ENCODE results near the gene ADCY2. TPM values are rescaled to one million over a fixed set of nuclear protein-coding genes. Genes with fewer than 3 reads are reported as not detected.

ADCY2 gene
- total RNA-seq, 1 experiment from 2014 or later, result not detected

GRCh38 chr5:7576023-7576715 is 180.2 kb downstream of the ADCY2 start:
- CTCF ChIA-PET, result no interaction called here
- DNase-seq, result no peak
- BruUV-seq (replicated peaks), result no TSS peak
- no peak overlapping the region for H3K4me3 Mint-ChIP-seq (ENCODE audit: low read depth, unreplicated experiment)
- intact Hi-C loops (cut with micrococcal nuclease; ENCODE audit: unreplicated experiment), result no loop called here
- TF ChIP-seq, protein P1, sequence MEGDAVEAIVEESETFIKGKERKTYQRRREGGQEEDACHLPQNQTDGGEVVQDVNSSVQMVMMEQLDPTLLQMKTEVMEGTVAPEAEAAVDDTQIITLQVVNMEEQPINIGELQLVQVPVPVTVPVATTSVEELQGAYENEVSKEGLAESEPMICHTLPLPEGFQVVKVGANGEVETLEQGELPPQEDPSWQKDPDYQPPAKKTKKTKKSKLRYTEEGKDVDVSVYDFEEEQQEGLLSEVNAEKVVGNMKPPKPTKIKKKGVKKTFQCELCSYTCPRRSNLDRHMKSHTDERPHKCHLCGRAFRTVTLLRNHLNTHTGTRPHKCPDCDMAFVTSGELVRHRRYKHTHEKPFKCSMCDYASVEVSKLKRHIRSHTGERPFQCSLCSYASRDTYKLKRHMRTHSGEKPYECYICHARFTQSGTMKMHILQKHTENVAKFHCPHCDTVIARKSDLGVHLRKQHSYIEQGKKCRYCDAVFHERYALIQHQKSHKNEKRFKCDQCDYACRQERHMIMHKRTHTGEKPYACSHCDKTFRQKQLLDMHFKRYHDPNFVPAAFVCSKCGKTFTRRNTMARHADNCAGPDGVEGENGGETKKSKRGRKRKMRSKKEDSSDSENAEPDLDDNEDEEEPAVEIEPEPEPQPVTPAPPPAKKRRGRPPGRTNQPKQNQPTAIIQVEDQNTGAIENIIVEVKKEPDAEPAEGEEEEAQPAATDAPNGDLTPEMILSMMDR (IDR thresholded peaks at IDR 0.05; ENCODE audit: unreplicated experiment), result no peak
- H3K27ac Mint-ChIP-seq (ENCODE audit: unreplicated experiment), result no peak overlapping the region
- H3K36me3 Mint-ChIP-seq (ENCODE audit: insufficient read depth, unreplicated experiment), result no peaks in the 10 kb centered on the region
- peaks cover 6% of the 10 kb centered on the region for H3K9me3 Mint-ChIP-seq (ENCODE audit: low read depth, unreplicated experiment)
- no peaks in the 10 kb centered on the region for H3K4me1 Mint-ChIP-seq (ENCODE audit: low read depth, unreplicated experiment)
- no peaks in the 10 kb centered on the region for H3K27me3 Mint-ChIP-seq (ENCODE audit: unreplicated experiment)

DNA sequence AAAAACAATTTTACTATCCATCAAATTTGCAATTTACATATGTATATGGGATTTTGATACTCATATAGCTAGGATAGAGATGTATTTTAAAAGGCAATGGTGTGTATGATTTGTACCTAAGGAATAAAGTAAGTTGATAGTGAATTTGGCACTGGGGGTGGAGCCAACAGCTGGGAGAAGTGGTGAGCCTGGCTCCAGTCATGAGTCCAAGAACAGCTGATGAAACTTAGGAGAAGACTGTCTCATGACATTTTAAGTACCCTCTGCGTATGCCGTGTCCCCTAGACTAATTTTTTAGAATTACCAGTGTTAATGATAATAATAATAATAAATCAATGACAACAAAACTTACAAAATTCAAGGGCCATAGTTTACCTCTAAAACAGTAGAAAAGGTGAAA is 181.4 kb downstream of the ADCY2 start:
- TF ChIP-seq, protein P1 (IDR thresholded peaks at IDR 0.05; ENCODE audit: unreplicated experiment), result no peak

DNA sequence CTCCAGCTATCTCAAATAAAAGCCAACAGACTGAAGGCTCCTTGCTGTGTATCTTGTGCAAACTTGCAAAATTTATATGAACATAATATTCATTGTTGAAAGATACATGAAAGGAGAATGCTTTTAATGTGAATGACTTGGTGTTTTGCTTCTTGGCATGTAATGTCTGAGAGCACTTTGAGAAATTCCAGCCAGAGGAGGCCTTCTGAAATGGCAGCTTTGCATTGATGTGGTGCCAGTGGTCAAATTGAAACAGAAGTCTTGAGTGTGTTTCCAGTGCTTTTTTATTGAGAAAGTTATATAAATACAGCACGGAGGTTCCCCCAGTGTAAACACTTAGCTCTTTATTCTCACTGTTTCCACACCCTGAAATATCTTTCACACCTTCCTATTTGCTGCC is 182.1 kb downstream of the ADCY2 start:
- Mint-ChIP-seq H3K36me3 (ENCODE audit: insufficient read depth, unreplicated experiment) (no peaks in the 10 kb centered on the region), H3K9me3 (ENCODE audit: low read depth, unreplicated experiment) (peaks cover 11% of the 10 kb centered on the region), H3K4me3 (ENCODE audit: low read depth, unreplicated experiment) (no peak overlapping the region), H3K27me3 (ENCODE audit: unreplicated experiment) (no peaks in the 10 kb centered on the region), H3K4me1 (ENCODE audit: low read depth, unreplicated experiment) (no peaks in the 10 kb centered on the region), H3K27ac (ENCODE audit: unreplicated experiment) (no peak overlapping the region)
- intact Hi-C loops (cut with micrococcal nuclease; ENCODE audit: unreplicated experiment), result no loop called here
- no peak for DNase-seq
- TF ChIP-seq, protein P1 (IDR thresholded peaks at IDR 0.05; ENCODE audit: unreplicated experiment), result no peak
- CTCF ChIA-PET, result no interaction called here
- BruUV-seq (replicated peaks), result no TSS peak

More for the DNA sequence above, 181.4 kb downstream of the ADCY2 start:
- Mint-ChIP-seq H3K36me3 (ENCODE audit: insufficient read depth, unreplicated experiment) (no peaks in the 10 kb centered on the region), H3K27me3 (ENCODE audit: unreplicated experiment) (no peaks in the 10 kb centered on the region), H3K4me3 (ENCODE audit: low read depth, unreplicated experiment) (no peak overlapping the region), H3K4me1 (ENCODE audit: low read depth, unreplicated experiment) (no peaks in the 10 kb centered on the region), H3K9me3 (ENCODE audit: low read depth, unreplicated experiment) (peaks cover 11% of the 10 kb centered on the region), H3K27ac (ENCODE audit: unreplicated experiment) (no peak overlapping the region)
- intact Hi-C loops (cut with micrococcal nuclease; ENCODE audit: unreplicated experiment), result no loop called here
- CTCF ChIA-PET, result no interaction called here
- DNase-seq, result no peak
- BruUV-seq (replicated peaks), result no TSS peak

- TF ChIP-seq, protein P1 (IDR thresholded peaks at IDR 0.05; ENCODE audit: unreplicated experiment), result no peak
- intact Hi-C loops (cut with micrococcal nuclease; ENCODE audit: unreplicated experiment), result no loop called here
- no peak overlapping the region for H3K4me3 Mint-ChIP-seq (ENCODE audit: low read depth, unreplicated experiment)
- no peaks in the 10 kb centered on the region for H3K4me1 Mint-ChIP-seq (ENCODE audit: low read depth, unreplicated experiment)
- no peaks in the 10 kb centered on the region for H3K27me3 Mint-ChIP-seq (ENCODE audit: unreplicated experiment)
- H3K36me3 Mint-ChIP-seq (ENCODE audit: insufficient read depth, unreplicated experiment), result no peaks in the 10 kb centered on the region
- no peak for DNase-seq
- CTCF ChIA-PET, result no interaction called here
- H3K27ac Mint-ChIP-seq (ENCODE audit: unreplicated experiment), result no peak overlapping the region
- peaks cover 15% of the 10 kb centered on the region for H3K9me3 Mint-ChIP-seq (ENCODE audit: low read depth, unreplicated experiment)
- BruUV-seq (replicated peaks), result no TSS peak
Measured at GRCh38 chr5:7584749-7585148, 188.8 kb downstream of the ADCY2 start.
